ENCODE results near the gene CDH10.
A peak's percentile ranks its signal among the peaks of the same experiment; 100 is the strongest.

Gene CDH10

GRCh38 chr5:24644761-24645160 is at the start of gene CDH10:
CDH10 (minus strand) TSS chr5:24644978; CDS start chr5:24593490, 51,488 bp downstream.
- DNase-seq = peak in 49 of 56 donors; percentile 5 to 80 (median 53)

- no peak for DNase-seq
Measured at GRCh38 chr5:24693609-24694008, 48.8 kb upstream of the CDH10 start.

- no peak for DNase-seq
Measured at GRCh38 chr5:24691074-24691473, 46.3 kb upstream of the CDH10 start.

GRCh38 chr5:24681106-24681505 is 36.3 kb upstream of the CDH10 start:
- DNase-seq = no peak

- no peak for DNase-seq
Measured at GRCh38 chr5:24668050-24668449, 23.3 kb upstream of the CDH10 start.

- DNase-seq = no peak
Measured at GRCh38 chr5:24649531-24649930, 4.8 kb upstream of the CDH10 start.

GRCh38 chr5:24646915-24647314 is 2.1 kb upstream of the CDH10 start:
- no peak for DNase-seq

- no peak for DNase-seq
Measured at GRCh38 chr5:24645483-24645882, 705 bp upstream of the CDH10 start.

GRCh38 chr5:24643880-24644279 is 898 bp downstream of the CDH10 start:
- no peak for DNase-seq

- DNase-seq = no peak
Measured at GRCh38 chr5:24643156-24643555, 1.6 kb downstream of the CDH10 start.

GRCh38 chr5:24642022-24642421 is 2.8 kb downstream of the CDH10 start:
- DNase-seq = peak in 7 of 56 donors; percentile 2 to 41 (median 13)

GRCh38 chr5:24635209-24635608 is 9.6 kb downstream of the CDH10 start:
- no peak for DNase-seq

- DNase-seq = peak in 1 of 56 donors; percentile 26
Measured at GRCh38 chr5:24633715-24634325, 11.0 kb downstream of the CDH10 start.

GRCh38 chr5:24632353-24632752 is 12.4 kb downstream of the CDH10 start:
- DNase-seq = no peak

- DNase-seq = no peak
Measured at GRCh38 chr5:24630918-24631317, 13.9 kb downstream of the CDH10 start.

- no peak for DNase-seq
Measured at GRCh38 chr5:24629798-24630197, 15.0 kb downstream of the CDH10 start.

- DNase-seq = no peak
Measured at GRCh38 chr5:24624872-24625271, 19.9 kb downstream of the CDH10 start.

GRCh38 chr5:24623624-24624023 is 21.2 kb downstream of the CDH10 start:
- DNase-seq = no peak

GRCh38 chr5:24623031-24623430 is 21.7 kb downstream of the CDH10 start:
- DNase-seq = no peak

- DNase-seq = peak in 3 of 56 donors; percentile 12 to 42 (median 34)
Measured at GRCh38 chr5:24621792-24622191, 23.0 kb downstream of the CDH10 start.

GRCh38 chr5:24616566-24616965 is 28.2 kb downstream of the CDH10 start:
- DNase-seq = no peak

- no peak for DNase-seq
Measured at GRCh38 chr5:24615159-24615558, 29.6 kb downstream of the CDH10 start.

GRCh38 chr5:24609706-24610105 is 35.1 kb downstream of the CDH10 start:
- no peak for DNase-seq

- peak in 4 of 56 donors; percentile 15 to 19 (median 19) for DNase-seq
Measured at GRCh38 chr5:24606971-24607370, 37.8 kb downstream of the CDH10 start.

Measured in amygdala (tissue), 56 donors.